ENCODE measurements around the gene APELA.
"Not testable (repeated sequence)": the region's sequence is repeated elsewhere in the genome, so short reads cannot be mapped to it uniquely, and the experiment has no call there.

The APELA gene

DNA sequence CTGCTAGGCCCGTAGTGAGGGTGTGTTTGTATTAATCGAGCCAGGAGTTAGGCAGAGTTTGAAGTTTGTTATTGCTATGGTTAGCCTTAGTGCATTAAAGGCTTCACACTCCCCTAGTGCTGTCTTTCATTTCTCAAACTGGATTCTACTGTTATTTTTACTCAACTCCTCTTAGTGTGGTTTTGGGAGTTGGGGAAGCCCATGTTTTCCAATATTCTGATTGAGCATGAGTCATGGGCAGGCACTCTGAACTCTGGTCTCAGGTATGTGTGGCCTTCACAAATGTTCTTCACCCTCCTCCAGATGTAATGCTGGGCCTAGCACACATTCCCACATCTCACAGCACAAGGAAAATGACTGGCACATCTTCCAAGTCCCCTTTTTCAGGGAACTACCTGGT, 50.1 kb downstream of the APELA start:
- DNase-seq: not testable (repeated sequence)

DNA sequence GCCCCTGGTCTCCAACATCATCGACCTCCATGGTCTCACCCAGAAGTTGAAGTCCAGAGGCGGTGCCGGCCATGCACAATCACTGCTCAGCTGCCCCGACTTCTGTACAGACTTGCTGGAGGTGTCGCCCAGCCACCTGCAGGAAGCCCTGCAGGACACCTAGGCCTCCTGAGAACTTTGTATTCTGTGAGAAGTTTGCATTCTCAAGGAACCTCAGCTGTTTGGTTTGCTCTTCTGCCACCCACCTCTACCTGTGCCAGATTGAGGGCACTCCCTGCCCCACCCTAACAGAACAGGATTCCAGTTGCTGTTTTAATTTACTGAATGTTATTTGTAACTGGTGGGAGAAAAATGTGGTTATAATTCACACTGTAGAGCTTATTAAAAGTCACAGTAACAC, 53.7 kb downstream of the APELA start:
- no peak for DNase-seq

DNA sequence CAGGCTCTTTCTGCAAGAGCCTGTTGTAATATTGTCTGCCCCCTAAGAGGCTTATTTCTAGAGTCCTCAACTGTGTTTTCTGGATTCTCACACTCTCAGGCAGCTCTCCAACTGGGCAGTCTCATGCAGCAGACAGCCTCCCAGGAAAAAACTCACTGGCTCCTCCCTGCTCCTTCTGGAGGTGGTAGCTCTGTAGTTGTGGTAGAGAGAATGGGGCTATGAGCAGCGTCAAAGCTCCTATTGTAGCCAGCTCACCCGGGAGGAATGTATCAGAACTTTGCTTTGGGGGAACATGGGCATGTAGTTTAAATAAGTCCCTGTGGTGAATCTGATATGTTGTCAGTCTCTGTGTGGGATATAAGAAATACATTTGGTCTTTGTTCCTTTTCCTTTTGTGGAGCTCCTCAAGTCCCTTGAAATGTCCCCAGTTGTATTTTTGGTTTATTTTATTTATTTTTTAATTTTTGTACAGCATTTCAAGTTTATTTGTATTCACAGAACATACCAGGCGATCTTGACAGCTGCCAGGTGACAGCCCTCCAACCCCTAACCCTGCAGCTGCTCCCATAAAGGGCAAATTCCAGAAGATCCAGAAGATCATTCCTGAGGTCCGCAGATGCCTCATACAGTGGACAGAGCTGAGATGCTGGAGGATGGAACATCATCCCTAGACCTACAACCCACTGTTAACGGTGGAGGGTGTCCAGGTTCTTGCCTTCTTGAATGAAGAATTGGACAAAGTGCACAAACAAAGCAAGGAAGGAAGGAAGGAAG, 54.8 kb downstream of the APELA start:
- no peak for DNase-seq

DNA sequence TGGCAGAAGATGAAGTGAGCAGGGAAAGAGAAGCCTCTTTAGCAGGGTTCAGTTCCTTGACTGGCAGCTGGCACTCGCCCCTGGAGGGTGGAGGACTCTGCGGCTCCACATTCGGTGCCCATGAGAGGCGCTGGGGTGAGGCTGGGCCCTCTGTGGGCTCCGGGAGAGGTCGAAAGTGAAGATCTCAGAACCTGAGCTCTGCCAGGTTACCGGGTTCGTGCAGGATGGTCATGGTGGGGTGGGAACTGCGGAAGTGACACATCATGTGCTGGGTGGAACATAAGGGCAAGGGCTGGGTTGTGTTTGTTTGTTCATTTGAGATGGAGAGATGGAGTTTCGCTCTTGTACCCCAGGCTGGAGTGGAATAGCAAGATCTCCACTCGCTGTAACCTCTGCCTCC, 56.3 kb downstream of the APELA start:
- no peak for DNase-seq

DNA sequence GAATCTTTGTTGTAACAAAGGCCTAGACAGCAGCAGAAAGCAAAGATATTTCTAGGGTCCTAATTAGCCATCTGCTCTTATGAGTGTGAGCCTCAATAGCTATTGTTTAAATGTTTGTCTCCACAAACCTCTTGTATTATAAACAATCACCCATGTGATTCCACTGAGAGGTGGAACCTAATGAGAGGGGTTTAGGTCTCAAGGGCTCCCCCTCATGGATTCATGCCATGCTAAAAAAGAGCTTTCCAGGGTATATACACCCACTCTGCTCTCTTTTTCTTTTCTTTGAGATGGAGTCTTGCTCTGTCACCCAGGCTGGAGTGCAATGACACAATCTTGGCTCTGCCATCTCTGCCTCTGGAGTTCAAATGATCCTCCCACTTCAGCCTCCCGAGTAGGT, 58.4 kb downstream of the APELA start:
- DNase-seq: peak; percentile 24 to 37

DNA sequence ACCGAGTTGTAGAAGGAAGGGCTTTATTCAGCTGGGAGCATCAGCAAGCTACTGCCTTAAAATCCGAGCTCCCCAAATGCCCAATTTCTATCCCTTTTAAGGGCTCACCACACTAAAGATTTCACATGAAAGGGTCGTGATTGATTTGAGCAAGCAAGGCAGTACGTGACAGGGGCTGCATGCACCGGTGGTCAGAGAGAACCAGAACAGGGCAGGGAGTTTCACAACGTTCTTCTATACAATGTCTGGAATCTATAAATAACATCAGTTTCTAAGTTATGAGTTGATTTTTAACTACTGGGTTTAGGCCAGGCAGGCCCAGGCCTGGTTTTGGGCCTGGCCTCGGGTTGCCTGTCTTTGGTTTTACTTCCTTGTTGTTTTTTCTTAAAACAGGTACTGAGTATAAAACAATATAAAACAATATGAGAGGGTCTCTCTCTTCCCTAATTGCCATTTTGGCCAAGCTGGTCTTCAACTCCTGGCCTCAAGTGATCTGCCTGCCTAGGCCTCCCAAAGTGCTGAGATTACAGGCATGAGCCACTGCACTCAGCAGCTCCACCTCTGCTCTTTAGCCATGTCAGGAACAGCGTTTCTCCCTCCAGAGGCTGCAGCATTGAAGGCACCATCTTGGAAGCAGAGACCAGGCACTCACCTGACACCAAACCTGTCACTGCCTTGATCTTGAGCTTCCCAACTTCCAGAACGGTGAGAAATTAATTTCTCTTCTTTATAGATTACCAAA, 59.1 kb downstream of the APELA start:
- not testable (repeated sequence) for DNase-seq

DNA sequence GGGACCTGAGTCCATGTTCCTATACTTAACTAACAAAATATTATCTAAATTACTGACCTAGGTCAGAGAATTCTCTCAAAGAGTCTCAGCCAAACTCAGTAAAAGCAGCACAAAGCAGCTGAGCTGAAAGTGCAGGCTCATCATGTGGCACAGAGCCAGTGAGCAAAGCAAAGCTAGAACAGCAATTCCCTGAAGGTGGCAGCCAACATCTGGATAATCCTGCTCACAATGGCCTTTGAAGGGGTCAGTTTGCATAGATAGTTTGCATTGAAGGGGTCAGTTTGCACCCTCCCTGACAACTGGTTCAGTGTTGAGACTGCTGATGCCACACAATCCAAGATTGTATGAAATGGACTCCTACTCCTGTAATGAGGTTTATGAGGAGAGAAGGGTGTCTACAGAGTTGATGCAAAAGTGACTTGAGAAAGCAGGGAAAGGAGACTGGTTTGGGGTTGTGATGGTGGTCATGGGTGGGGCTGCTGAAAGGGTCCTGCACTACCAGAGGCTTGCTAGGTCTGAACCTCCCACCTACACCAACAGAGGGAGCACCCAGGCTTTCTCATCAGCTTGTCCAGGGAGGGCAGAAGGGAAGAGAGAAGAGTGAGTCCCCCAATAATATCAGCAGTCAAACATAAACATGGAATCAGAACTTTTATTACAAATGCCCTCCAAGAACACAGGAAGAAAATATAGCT, 60.7 kb downstream of the APELA start:
- DNase-seq: peak; percentile 25 to 30

DNA sequence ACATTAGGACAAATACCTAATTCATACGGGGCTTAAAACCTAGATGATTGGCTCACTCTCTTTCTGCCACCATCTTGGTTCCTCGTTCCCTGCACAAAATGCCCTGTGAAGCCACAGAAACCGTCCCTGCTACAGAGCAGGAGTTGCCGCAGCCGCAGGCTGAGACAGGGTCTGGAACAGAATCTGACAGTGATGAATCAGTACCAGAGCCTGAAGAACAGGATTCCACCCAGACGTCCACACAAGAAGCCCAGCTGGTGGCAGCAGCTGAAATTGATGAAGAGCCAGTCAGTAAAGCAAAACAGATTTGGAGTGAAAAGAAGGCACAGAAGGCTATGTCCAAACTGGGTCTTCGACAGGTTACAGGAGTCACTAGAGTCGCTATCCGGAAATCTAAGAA, 66.2 kb downstream of the APELA start:
- DNase-seq: no peak

DNA sequence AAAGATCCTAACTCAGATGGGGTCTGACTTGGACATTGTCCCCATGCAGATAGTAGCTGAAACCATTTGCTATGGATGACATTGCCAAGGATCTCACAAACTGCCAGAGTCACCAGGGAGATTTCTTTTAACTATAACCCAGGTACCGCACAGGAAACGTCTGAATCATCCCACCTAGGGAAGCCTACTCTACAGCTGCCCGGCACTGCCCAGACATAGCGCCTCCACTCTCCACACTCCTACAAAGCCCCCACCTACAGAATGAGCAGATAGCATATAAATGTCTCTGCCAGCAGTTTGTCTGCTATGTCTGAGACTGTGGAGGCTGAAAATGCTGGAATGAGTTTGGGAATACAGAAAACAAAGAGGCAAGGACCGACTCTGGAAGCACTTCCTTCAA, 68.2 kb downstream of the APELA start:
- DNase-seq: no peak

DNA sequence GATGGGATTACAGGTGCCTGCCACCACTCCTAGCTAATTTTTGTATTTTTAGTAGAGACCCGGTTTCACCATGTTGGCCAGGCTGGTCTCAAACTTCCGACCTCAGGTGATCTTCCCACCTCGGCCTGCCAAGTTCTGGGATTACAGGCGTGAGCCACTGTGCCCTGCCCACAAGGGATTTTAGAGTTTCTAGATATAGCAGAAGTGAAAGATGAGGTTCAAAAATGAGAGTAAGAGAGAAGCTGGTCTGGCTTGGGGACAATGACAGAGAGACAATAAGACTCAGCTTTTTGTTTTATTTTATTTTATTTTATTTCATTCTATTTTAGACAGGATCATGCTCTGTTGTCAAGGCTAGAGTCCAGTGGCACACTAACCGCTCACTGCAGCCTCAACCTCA, 69.8 kb downstream of the APELA start:
- no peak for DNase-seq

Measured in Kasumi-1 (cell line).